ES-I3 (cell line): ENCODE data around the gene RPTOR.

Experiments
- H3K36me3 ChIP-seq: 2 replicates; pipeline ENCODE4 v1.6.1; 2013; ENCODE audit warnings: mild to moderate bottlenecking, low read length, control low read depth, moderate library complexity; ENCODE audit not compliant: insufficient read depth
- H3K4me1 ChIP-seq: 2 replicates; pipeline ENCODE4 v1.6.1; 2013; ENCODE audit warnings: mild to moderate bottlenecking, control low read depth, low read length; ENCODE audit not compliant: insufficient read depth
- H3K9ac ChIP-seq: 2 replicates; pipeline ENCODE4 v1.6.1; 2013; ENCODE audit warnings: low read depth, mild to moderate bottlenecking, low read length, moderate library complexity
- H3K9me3 ChIP-seq: 2 replicates; pipeline ENCODE4 v1.6.1; 2013; ENCODE audit warnings: mild to moderate bottlenecking, low read length, moderate library complexity; ENCODE audit not compliant: control insufficient read depth, insufficient read depth

Gene RPTOR

DNA sequence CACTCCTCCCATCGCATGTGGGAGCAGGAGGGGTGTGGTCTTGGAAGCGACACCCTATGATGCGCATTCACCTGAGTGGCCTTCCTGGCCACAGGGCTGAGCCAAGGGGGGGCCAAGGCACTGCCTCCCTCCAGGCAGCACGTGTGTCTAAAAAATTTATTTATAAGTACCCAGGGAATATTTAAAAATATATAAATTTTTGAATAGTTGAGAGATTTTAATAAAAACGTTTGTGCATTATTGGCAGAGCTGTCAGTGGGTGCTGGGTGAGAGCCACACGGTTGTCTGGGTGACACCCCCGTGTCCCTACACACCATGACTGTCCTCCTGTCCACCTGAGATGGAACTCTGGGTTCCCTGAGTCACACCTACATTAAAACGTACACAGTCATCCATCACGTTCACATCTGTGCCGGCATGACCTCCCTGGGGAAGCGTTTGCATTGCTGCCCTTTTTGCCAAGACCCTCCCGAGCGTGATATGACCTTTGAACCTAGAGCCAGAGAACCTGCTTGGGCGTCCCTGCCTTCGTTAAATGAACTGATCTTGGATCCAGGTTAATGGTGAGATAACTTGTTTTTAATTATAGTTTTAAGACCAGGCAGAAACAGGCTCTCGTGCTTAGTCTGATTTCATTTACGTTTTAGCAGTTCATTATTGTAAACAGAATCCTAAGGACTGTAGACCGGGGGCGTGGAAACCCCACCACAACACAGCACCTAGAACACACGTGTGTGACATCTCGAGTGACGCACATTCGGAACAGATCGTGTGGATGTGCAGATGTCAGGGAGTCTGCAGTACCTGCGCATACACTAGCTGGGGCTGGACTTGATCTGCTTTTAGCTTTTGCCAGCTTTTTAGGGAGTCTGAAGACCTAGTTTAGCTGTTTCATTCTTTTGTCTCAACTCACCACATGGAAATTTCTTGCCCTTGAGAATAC is 254.2 kb downstream of the RPTOR start:
- H3K36me3 ChIP-seq: no peaks in the 10 kb centered on the region
- H3K4me1 ChIP-seq: no peaks in the 10 kb centered on the region
- no peaks in the 10 kb centered on the region; the same call in 1 of the 2 replicates for H3K9me3 ChIP-seq
- no peak overlapping the region for H3K9ac ChIP-seq

DNA sequence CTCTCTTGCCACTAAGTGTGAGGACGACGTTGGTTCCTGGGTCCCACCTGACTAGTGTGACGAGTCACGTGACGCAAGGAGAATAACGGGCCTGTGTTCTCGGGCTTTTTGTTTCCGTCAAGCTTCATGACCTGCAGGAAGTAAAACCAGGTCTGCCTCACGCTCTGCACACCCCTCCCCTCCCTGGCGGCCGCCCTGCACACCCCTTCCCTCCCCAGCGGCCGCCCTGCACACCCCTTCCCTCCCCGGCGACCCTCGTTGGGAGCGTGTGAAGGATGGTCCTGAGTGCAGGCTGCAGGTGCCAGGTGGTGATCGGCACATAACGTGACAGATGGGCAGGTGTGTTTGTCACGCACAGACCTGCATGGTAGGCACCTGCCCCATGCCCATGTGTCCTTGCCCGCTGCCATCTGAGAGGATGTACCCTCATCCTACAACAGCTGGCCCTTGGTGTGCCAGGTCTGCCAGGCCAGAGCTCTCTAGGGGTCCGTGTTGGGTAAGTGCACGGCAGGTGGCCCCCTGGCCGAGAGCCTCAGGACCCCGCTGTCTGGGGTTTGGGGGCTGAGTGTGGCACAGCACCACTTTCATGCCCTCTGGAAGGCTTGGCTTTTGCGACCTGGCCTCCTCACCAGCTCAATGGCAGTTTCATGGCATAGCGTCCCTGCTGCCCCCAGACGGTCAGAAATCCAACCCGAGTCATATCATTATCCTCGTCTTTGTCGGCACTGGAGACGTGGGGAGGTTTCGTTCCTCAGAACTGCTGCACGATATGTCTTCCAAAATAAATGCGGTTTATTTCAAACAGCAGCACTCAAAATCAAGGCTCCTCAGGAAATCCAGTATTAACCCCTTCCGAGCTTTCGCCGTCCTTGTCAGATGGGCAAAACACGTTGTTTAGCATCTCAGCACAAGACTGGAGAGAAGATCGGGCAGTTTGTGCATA is 255.2 kb downstream of the RPTOR start:
- Histone ChIP-seq H3K36me3 (no peaks in the 10 kb centered on the region), H3K9me3 (no peaks in the 10 kb centered on the region; the same call in 1 of the 2 replicates), H3K9ac (no peak overlapping the region), H3K4me1 (no peaks in the 10 kb centered on the region)

DNA sequence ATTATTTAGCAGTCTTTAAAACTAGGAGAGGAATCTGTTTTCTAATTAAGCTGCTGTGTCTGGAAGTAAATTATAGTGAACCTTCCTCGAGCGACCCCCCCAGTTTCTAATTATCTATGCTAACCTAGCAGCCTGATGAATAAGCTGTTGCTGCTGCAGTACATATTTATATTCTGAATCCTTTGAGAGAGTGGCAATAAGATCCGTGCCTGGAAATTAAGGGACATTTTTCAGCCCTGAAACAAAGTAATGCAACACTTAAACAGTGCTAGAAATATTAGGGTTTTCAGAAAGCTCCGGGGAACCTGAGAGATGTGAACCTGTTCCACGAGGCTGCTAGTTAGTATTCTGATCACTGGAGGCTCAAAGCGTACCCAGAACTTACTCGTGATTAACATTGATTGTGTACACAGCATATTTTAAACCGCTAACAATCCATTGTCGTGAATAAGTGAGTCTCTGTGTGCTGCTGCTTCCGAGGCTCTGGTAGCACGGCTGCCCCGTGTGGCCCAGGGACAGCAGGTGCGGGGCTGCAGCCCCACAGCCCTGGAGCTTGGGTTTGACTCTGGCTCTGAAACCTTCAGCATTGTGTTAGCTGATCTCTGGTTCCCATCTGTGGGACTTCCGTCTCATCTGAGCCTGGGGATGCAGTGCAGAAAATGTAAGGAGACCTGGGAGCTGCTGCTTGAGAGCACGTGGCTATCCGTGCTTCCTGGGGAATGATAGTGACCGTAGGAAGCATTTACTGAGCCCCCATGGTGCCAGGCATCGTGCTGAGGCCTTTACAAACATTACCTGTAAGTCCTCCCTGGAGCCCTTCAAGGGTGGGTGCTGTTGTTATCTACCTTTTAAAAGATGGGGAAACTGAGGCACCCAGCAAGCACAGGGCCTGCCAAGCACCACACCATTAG is 256.1 kb downstream of the RPTOR start:
- Histone ChIP-seq H3K36me3 (no peaks in the 10 kb centered on the region), H3K4me1 (no peaks in the 10 kb centered on the region), H3K9me3 (no peaks in the 10 kb centered on the region; the same call in 1 of the 2 replicates), H3K9ac (no peak overlapping the region)

DNA sequence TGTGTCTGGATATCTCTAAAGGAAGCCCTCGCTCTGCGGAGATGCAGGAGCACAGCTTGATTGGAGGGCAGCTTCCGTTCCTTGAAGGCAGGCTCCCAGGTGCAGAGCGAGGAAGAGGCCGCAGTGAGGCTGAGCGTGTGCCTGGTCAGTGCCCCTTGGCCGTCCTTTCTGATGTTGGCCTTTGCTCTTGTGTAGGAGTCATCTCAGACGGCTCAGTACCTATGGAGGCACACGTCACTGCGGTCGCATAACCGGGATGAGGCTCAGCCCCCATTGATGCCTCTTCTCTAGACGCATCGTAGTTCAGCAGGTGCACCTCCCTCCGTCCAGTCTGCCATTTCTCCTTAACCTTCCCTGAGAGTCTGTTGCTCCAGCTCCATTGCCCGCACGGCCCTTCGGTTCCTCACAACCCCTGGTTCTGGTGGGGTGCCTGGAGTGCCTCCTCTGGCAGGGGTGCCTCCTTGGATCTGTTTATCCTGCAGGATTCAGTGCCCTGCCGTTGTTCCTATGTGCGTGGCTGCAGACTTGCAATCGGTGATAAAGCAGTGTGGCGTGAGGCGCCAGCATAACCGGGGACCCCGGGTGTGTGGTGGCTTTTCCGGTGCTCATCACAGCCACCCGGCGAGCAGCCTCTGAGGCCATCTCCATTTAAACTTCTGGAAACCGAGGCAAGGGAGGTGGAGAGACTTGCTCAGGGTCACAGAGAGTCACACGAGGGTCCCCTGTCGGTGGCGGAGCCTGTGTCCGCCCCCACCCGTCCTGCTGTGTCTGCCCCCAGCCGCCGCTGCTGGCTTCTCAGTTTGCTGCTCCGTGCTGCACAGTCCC is 258.2 kb downstream of the RPTOR start:
- Histone ChIP-seq H3K36me3 (no peaks in the 10 kb centered on the region), H3K4me1 (no peaks in the 10 kb centered on the region), H3K9ac (no peak overlapping the region), H3K9me3 (peaks cover 7% of the 10 kb centered on the region)

DNA sequence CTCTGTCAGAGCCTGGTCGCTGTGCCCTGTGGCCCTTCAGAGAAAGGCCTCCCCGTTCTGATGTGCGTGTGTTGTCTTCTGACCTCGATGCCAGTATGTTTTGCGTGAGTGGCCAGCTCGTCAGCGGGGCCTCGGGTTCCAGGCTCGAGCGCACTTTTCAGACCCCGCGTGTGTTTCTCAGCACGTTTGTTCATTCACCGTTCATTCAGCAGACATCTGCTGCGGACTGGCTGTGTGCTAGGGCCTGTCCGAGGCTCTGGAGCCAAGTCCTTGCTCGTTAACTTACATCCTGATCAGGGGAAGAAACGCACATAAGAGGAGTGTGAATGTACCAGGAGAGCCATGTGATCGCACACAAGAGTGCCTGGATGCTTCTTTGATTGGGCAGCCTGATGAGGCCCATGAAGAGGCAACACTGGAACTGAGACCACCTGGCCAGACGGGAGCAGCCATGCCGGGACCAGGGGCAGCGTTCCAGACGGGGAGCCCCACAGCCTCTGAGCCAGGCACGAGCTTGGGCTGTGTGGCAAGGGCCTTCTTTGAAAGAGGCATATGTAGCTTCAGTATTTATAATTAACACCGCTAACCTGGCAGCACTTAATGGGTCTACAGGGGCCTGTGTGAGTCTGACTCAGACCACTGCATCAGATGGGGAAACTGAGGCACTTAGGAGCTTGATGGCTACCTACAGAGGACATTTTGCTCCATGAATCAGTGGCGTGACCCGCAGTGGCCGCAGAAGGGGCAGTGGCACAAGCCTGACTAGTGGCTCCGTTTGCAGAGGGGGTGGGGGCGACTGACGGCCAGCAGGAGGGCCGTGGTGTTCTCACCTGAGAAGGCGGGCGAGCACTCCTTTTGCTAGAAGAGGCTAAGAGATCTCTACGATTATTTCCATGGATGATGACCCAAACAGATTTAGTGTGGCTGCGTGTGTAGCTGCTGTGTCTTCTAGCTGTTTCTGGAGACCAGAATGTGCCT is 259.1 kb downstream of the RPTOR start:
- Histone ChIP-seq H3K9me3 (peaks cover 7% of the 10 kb centered on the region), H3K9ac (no peak overlapping the region), H3K36me3 (no peaks in the 10 kb centered on the region), H3K4me1 (no peaks in the 10 kb centered on the region)

DNA sequence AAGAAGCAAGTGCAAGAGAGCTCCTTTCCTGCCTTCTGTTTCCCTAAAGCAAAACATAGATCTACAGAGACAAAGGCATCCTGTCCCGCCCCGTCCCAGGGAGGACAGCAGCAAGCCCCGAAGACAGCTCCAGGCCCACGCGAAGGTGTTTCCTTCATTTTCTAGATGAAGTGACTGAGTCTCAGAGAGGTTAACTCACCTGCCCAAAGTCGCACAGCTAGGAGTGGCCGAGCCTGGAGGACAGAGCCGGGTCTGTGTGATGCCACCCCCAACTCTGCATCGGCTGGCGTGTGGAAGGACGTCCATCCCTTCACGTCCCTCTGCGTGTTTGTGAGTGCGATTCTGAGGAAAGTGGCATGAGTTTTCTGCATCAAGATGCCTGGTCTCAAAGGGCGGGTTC is 259.8 kb downstream of the RPTOR start:
- H3K9me3 ChIP-seq: peaks cover 7% of the 10 kb centered on the region
- H3K4me1 ChIP-seq: no peaks in the 10 kb centered on the region
- H3K36me3 ChIP-seq: no peaks in the 10 kb centered on the region

DNA sequence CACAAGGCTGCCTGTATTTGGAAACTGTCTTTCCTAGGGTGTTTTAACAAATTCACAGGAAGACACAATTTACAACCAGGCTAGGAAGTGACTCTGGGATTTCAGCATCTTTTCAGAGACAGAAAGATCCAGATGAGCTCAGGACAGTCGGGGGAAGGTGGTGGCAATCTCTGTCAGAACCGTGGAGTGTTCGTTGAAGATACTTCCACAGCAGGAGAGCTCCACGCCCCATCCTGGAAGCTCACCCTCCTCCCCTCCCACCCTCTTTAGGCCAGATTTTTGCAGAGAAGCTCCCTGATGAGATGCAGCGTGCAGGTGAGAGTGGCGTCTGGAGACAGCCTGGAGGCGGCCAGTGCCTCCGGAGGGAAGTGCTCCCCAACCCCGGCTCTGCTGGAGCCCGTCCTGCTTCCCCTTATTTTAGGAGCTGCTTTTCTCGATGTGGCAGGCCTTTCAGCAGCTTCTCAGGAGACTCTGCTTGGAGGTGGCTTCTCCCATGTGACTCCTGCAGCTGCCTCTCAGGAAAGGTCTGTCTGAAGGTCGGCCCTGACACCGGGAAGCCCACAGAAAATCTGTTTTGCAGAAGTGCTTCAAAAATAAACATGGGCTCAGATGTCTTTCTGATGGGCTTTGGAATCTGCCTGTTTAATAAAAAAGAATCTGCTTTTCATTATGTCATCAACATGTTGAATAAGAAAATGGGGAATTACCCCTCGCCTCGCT is 260.6 kb downstream of the RPTOR start:
- H3K9me3 ChIP-seq: peaks cover 7% of the 10 kb centered on the region
- H3K36me3 ChIP-seq: no peaks in the 10 kb centered on the region
- no peak overlapping the region for H3K9ac ChIP-seq
- H3K4me1 ChIP-seq: no peaks in the 10 kb centered on the region

More for the DNA sequence above, 259.8 kb downstream of the RPTOR start:
- H3K9ac ChIP-seq: no peak overlapping the region

DNA sequence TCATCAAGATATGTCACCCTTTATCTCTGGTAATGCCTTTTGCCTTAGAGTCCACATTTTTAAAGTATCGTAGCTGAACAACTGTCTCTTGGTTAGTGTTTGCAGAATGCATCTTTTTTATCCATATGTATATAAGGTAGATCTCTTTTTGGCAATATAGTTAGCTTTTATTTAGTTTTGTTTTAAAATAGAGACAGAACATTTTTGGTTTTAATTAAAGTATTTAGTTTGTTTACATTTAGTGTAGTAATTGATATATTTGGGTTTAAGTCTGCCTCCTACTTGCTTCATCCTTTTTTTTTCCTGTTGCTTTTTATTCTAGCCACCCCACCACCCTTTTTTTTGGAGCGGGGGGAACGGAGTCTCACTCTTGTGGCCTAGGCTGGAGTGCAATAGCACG is 262.4 kb downstream of the RPTOR start:
- no peaks in the 10 kb centered on the region for H3K36me3 ChIP-seq
- peaks cover 7% of the 10 kb centered on the region for H3K9me3 ChIP-seq
- H3K9ac ChIP-seq: no peak overlapping the region
- no peaks in the 10 kb centered on the region for H3K4me1 ChIP-seq

DNA sequence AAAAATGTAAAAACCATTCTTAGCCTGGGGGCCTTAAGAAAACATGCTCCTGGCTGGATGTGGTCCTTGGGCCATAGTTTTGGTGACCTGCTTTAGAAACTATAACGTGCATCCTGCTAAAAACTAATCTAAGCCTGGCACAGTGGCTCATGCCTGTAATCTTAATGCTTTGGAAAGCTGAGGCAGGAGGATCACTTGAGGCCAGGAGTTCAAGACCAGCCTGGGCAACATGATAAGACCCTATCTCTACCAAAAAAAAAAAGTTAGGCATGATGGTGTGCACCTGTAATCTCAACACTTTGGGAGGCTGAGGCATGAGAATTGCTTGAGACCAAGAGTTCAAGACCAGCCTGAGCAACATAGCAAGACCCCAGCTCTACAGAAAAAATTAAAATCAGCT is 263.2 kb downstream of the RPTOR start:
- Histone ChIP-seq H3K36me3 (no peaks in the 10 kb centered on the region; the same call in 1 of the 2 replicates), H3K9ac (no peak overlapping the region), H3K4me1 (no peaks in the 10 kb centered on the region), H3K9me3 (peaks cover 7% of the 10 kb centered on the region)

DNA sequence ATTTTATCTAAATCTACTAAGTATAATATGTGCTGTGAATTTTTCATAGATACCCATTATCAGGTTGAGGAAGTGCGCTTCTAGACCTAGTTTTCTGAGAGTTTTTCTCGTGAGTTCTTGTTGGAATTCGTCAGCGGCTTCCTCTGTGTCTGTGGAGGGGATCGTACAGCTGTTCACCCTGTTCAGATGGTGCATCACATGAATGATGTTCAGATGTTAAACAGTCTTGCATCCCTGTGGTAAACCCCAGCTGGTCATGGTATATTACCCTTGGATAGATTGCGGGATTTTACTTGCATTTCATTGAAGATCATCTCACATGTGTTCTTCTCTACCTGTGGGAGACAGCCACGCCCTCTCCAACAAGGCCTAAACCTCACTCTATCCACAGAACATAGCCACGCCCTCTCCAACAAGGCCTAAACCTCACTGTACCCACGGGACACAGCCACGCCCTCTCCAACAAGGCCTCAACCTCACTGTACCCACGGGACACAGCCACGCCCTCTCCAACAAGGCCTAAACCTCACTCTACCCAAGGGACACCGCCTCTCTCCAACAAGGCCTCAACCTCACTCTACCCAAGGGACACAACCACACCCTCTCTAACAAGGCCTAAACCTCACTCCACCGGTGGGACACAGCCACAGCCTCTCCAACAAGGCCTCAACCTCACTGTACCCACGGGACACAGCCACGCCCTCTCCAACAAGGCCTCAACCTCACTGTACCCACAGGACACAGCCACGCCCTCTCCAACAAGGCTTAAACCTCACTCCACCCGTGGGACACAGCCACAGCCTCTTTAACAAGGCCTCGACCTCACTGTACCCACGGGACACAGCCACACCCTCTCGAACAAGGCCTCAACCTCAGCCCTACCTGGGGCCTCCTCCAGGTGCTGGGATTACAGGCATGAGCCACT is 266.8 kb downstream of the RPTOR start:
- Histone ChIP-seq H3K4me1 (no peaks in the 10 kb centered on the region), H3K9ac (no peak overlapping the region), H3K36me3 (no peaks in the 10 kb centered on the region; the same call in 1 of the 2 replicates), H3K9me3 (peaks cover 4% of the 10 kb centered on the region)
